IPS DF 4.7 (cell line): ENCODE results near the gene LILRB1.
"Not testable (repeated sequence)": the region's sequence is repeated elsewhere in the genome, so short reads cannot be mapped to it uniquely, and the experiment has no call there.

ENCODE experiments used
- DNase-seq: peaks from one replicate; pipeline ENCODE4 v3.0.0-alpha.2; 2013; ENCODE audit warnings: low spot score; ENCODE audit errors: extremely low read depth

The LILRB1 gene

DNA sequence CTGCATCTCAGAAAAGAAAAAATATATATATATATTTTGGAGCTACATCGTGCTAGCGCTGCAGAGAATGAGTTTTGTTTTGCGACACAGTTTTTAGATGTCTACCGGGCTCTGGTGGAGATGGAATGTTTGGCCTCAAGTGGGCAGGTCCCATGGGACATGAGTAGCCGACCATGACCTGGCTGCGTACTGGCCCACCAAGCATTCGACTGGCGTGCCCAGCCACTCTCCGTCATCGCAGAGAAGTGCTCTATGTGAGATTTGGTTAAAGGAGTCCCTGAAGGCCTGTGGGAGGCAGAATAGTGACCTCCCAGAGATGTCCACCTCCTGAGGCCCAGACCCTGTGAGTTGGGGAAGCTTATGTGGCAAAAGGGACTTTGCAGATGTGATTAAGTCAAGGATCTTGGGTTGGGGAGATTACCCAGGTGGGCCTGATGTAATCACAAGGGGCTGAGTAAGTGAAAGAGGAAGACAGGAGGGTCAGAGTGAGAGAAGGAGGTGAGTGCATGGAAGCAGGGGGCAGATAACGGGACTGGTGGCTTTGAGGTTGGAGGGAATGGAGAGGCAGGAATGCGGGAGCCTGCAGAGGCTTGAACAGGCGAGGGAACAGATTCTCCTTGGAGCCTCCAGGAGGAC is 31.7 kb downstream of the LILRB1 start:
- no peak for DNase-seq

DNA sequence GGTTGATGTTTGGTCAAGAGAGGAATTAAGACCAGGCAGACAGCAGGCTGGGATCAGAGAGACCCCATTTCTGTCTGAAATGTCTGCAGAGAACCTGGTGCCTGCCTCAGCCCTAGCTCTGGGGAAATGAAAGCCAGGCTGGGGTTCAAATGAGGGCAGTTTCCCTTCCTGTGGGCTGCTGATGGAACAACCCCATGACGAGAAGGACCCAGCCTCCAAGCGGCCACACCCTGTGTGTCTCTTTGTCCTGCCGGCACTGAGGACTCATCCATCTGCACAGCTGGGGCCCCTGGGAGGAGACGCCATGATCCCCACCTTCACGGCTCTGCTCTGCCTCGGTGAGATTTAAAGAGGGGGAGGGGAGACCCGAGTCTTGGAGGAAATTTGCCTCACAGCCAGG is 32.4 kb downstream of the LILRB1 start, which contains the start of gene LILRB4:
Gene LILRB4, plus strand, starts transcription at position 256 of the 400 bp plus-strand sequence. Its CDS starts 49 bp downstream, at position 305.
- DNase-seq = no peak

- no peak for DNase-seq
Measured at GRCh38 chr19:54665530-54665929, 35.2 kb downstream of the LILRB1 start.

DNA sequence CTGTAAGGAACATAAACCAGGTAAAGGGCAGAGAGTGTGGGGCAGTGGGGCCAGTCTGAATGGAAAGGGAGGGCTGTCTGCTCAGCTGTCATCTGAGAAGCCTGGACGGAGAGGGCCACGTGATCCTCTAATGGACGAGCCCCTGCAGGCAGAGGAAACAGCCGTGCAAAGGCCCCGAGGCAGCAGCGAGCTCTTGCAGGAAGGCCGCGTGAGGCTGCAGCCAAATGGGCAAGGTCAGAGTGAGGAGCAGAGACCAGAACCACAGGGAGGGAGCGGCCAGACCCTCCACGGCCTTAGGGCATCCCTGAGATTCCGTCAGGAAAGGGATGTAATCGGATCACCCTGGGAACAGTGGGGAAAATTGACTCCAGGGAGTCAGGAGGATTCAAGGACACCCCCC is 36.9 kb downstream of the LILRB1 start:
- DNase-seq = no peak

GRCh38 chr19:54668353-54668752 is 38.1 kb downstream of the LILRB1 start:
- DNase-seq = no peak

DNA sequence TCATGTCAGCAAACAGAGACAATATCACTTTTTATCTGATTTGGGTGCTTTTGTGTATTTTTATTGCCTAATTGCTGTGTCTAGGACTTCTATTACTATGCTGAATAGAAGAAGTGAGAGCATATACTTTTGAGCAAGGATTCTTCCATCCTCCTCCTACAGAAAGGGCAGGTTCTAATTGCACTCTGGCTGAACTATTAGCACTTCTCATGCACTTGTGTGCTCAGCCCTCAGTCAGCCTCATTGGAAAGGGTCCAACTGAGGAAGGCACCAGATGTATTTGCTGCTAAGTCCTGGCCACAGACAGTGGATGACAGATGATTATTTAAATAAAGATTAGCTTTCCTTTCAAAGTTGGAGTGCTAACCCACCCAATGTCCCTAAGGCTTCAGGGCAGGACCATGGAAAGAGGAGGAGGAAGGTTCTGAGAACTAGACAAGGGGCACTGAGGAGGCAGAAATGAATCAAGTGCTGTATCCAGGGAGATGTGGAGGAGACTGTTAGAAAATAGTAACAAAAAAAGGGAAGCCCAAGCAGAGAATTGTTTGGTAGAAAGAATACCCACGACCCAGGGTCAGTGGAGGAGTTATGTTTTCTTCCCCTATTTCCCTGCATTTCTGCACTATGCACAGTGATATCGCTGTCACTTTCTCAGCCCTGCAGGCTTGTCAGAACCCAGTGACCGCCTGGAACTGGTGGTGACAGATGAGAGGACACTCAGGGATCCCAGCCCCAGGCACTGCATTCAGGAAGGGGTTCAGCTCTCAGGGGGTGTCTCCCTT is 40.5 kb downstream of the LILRB1 start:
- DNase-seq = no peak

DNA sequence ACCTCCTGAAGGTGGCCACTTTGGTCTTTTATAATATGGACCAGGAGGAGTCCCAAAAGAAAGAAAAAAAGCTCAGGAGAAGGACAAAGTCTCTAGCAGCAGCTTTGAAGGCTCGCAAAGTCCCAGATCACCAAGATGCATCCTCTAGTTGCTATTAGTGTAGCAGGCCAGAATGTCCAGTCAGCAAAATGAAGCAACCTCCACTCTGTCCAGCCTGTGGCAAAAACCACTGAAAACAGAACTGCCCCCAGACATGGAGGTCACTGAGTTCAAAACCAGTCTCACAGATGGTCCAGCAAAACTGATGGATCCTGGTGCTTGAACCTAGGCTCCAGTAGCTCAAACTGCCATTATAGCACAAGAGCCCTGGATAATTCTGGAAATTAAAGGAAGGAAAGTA is 42.9 kb downstream of the LILRB1 start:
- DNase-seq = no peak

GRCh38 chr19:54674021-54674617 is 43.8 kb downstream of the LILRB1 start:
- DNase-seq = no peak

DNA sequence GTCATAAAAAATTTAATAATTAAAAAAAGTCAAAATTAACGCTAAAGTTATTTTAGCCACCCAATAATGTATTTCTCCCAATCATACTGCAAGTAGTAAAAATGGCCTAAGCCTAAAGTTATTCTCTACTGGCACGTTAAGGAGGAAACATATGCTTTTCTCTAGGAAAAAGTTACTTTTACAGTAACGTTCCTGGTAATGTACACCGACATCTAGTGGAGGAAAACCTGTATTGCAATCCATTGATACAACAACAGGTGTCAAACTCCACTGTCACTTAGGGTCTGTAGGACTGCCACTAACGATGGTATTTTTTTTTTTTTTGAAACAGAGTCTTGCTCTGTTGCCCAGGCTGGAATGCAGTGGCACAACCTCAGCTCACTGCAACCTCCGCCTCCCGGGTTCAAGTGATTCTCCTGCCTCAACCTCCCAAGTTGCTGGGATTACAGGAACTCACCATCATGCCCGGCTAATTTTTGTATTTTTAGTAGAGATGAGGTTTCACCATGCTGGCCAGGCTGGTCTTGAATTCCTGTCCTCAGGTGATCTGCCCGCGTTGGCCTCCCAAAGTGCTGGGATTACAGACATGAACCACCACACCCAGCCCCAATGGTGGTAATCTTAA is 46.0 kb downstream of the LILRB1 start:
- not testable (repeated sequence) for DNase-seq

GRCh38 chr19:54677217-54677616 is 46.9 kb downstream of the LILRB1 start:
- no peak for DNase-seq

DNA sequence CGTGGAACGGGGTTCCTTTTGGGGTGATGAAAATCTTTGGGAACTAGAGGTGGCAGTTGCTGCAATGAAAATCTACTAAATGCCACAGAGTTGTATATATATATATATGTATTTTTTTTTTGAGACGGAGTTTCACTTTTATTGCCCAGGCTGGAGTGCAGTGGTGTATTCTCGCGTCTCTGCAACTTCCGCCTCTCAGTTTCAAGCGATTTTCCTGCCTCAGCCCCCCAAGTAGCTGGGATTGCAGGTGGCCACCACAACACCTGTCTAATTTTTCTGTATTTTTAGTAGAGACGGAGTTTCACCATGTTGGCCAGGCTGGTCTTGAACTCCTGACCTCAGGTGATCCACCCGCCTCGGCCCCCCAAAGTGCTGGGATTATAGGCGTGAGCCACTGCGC is 51.3 kb downstream of the LILRB1 start:
- not testable (repeated sequence) for DNase-seq

DNA sequence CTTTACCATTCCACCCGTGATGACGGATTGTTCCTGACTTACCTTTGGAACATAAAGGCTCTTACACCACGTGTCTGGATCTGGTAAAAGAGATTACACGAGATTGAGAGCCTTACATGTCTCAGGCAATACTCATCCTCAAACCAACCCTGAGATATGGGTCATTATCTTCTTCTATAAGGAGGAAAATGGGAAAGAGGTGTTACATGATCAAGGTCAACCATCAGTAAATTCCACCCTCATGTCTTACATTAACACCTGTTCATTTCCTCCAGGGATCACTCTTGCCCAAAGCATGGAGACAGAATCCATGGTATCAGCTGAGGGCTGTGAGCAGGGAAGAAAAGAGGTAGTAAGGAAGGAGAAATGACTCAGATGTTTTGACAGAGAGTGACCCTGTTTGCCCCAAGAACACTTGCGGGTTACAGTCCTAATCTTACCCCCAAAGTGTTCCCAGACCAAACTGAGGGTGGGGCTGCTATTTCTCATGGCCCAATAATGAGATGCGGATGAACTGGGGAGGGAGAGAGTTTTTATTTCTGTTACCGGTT is 52.1 kb downstream of the LILRB1 start:
- DNase-seq = no peak

DNA sequence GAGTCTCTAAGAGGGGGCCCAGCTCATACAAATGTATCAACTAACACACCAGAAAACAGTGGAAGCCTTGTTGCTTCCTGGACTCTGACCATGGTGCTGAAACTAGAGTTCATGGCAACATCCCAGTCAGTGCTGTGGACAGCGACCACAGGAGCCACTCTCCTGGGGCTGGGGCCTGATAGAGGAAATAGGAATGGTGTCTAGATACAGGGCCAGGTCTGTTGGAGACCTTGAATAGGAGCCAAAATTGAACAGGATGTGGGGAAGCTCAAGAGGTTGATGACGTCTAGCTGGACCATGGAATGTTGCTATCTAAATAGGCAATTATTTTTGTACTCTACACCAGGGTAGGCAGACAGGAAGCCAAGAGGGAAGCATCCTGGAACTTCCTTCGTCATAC is 54.2 kb downstream of the LILRB1 start:
- DNase-seq = no peak
